SHP77 (cell line): Measurements from ENCODE around the gene SYNE1.
"Not testable (repeated sequence)": the region's sequence is repeated elsewhere in the genome, so short reads cannot be mapped to it uniquely, and the experiment has no call there.

Experiments
- DNase-seq, 2 experiments: peaks; one replicate each; lab custom pipeline; 2025; lab: John Stamatoyannopoulos, UW

Gene SYNE1

GRCh38 chr6:152566103-152566875 lies 70.9 kb downstream of the SYNE1 start:
- no peak for DNase-seq

- no peak for DNase-seq
Observed at GRCh38 chr6:152563177-152563576, 74.0 kb downstream of the SYNE1 start.

- DNase-seq = not testable (repeated sequence)
Observed at GRCh38 chr6:152558798-152559197, 78.4 kb downstream of the SYNE1 start.

GRCh38 chr6:152557502-152557901 lies 79.7 kb downstream of the SYNE1 start:
- no peak for DNase-seq

DNA sequence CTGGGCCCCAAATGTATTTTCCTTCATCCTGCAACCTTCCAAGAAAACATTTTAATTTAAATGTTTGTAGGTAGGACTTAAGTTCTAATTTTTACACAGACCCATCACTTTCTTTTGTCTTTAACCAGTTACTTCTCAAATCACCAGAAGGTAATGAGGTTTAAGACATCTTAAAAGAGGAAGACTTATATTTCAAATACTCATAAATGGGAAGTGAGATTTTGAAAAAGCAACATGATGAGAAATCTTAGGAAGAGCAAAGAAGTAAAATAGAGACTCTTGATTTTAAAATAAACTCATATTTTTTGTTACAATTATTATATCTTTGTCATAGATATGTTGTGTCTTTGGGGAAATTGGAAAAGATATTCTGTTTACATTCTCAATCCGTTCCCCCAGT lies 82.3 kb downstream of the SYNE1 start:
- no peak for DNase-seq

DNA sequence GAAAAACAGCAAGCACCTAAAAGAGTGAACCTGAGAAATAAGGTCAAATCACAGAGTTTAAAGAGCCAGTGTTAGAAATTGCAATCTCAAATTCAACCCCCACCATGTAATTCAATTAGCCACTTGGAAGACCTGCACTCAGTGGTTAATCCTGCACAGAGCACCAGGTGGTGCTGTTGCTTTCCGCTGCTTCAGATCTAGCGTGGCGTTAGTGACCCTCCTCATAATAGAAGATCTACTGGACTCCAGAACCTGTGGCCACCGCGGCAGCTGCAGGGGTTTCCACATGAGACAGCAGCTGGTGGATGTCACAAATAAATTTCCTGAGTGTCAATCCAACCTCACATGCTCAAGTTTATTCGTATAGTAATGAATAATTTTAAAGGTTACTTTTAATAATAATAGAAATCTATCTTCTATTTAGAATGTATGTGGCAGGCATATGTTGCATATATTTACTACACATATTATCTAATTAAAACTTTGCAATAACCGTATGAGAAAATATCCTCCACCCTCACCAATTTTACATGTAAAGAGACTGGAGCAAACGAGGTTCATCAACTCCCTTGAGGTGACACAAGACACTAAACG lies 84.4 kb downstream of the SYNE1 start:
- DNase-seq = peak; percentile 54 to 71

GRCh38 chr6:152543519-152543918 lies 93.6 kb downstream of the SYNE1 start:
- no peak for DNase-seq

- no peak for DNase-seq
Observed at GRCh38 chr6:152540381-152540780, 96.8 kb downstream of the SYNE1 start.

GRCh38 chr6:152534541-152534940 lies 102.6 kb downstream of the SYNE1 start:
- no peak for DNase-seq

GRCh38 chr6:152532556-152533422 lies 104.4 kb downstream of the SYNE1 start:
- DNase-seq = no peak

DNA sequence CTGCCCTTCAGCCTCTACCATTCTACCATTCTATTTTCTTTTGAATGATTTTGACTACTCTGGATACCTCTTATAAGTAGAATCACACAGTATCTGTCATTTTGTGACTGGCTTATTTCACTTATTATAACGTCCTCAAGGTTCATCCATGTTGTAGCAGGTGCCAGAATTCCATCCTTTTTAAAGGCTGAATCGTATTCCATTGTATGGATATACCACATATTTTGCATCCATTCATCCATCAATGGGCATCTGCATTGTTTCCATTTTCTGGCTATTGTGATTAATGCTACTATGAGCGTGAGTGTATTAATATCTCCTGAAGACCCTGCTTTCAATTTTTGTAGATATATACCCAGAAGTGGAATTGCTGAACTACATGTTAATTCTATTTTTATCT lies 105.5 kb downstream of the SYNE1 start:
- no peak for DNase-seq

- DNase-seq = no peak
Observed at GRCh38 chr6:152529369-152529768, 107.8 kb downstream of the SYNE1 start.

DNA sequence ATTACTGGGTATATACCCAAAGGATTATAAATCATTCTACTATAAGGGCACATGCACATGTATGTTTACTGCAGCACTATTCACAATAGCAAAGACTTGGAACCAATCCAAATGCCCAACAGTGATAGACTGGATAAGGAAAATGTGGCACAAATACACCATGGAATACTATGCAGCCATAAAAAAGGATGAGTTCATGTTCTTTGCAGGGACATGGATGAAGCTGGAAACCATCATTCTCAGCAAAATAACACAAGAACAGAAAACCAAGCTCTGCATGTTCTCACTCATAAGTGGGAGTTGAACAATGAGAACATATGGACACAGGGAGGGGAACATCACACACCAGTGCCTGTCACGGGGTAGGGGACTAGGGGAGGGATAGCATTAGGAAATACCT lies 123.0 kb downstream of the SYNE1 start:
- not testable (repeated sequence) for DNase-seq

DNA sequence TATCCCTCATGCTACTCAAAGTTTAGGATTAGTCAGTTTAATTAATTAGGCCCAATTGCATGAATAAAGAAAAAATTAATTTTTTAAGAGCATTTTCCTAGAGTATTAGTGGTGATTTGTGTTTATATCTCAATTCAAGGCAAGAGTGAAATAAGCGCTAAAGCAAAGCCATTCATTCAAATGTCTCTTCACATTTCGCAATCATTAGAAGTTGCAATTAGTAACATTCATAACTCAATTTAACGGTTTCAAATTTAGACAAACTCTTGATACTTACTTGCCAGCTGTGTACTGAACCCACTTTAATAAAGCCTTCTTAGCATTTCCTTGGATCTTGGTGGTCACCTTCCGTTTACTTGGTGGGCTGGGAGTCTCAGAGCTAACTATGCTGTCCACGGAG lies 127.2 kb downstream of the SYNE1 start:
- DNase-seq = no peak

- DNase-seq = no peak
Observed at GRCh38 chr6:152508477-152508876, 128.7 kb downstream of the SYNE1 start.

- no peak for DNase-seq
Observed at GRCh38 chr6:152503546-152503945, 133.6 kb downstream of the SYNE1 start.

DNA sequence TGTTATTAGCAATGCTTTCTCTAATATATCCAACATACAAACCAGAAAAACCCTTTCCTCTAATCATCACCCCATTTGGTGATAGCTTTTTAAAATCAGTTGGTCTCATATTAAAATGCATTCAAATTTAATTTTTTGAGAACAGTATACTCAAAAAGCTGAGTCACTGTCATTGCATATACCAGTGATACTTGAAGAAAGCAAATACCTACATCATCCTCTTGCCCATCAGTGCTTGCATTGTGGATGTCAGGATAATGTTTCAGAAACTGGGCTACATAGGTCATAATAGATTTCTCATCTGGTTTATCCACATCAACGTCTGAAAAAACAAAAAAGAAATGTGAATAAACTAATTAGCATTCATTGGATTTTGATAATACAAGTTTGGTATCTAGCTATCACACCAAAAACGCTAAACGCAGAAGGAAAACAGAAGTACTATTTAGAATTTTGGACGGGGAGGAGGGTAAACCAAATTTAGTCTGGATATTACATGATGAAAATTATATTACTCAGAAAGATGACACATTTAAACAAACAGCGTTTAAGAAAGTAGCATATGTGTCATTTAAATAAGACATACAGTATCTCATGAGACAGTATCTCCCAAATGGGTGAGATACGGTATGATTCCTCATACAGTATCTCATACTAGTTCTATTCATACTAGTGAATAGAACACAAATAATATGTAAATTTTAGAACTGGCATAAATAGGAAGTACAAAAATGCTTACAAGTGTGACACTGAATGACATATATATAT lies 134.6 kb downstream of the SYNE1 start:
- DNase-seq = no peak

DNA sequence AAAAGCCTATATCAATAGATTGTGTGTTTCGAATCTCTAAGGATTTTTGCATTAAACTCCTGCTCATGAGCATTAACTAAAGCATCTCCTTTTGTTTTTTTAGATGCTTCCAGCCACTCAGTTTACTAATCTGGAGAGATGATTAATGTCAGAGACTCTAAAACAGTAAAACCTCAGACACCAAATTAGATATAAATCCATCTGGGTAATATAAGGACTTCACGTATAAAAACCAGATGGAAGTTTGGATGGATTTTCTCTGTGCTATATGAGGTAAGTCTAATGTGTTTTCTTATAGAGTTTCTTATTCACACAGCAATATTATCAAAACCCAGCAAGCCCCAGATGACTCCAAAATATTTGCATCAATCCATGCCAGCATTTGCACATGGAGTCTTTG lies 137.2 kb downstream of the SYNE1 start:
- no peak for DNase-seq

DNA sequence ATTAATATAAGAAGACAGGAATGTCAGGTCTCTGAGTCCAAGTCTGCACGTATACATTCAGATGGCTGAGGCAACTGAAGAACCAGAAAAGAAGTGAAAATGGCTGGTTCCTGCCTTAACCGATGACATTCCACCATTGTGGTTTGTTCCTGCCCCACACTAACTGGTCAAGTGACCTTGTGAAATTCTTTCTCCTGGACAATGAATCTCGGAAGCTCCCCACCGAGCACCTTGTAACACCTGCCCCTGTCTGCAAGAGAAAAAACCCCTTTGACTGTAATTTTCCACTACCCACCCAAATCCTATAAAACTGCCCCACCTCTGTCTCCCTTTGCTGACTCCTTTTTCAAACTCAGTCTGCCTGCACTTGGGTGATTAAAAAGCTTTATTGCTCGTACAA lies 140.4 kb downstream of the SYNE1 start:
- DNase-seq = no peak

GRCh38 chr6:152495456-152495855 lies 141.7 kb downstream of the SYNE1 start:
- DNase-seq = not testable (repeated sequence)

DNA sequence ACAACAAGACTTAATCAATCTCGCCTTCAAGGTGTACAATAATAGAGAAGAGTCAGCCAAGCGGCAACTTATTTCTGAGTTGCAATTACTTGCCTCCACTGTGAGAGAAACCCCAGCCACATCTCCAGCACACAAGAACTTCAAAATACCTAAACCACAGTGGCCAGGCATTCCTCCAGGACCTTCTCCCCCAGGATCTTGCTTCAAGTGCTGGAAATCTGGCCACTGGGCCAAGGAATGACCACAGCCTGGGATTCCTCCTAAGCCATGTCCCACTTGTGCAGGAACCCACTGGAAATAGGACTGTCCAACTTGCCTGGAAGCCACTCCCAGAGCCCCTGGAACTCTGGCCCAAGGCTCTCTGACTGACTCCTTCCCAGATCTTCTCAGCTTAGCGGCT lies 144.9 kb downstream of the SYNE1 start:
- DNase-seq = not testable (repeated sequence)

GRCh38 chr6:152491501-152491900 lies 145.7 kb downstream of the SYNE1 start:
- DNase-seq = not testable (repeated sequence)
